HG03565 (cell line): ENCODE data around the gene NUF2.
"Not testable (repeated sequence)": the region's sequence is repeated elsewhere in the genome, so short reads cannot be mapped to it uniquely, and the experiment has no call there.

Experiments
- ATAC-seq: cut with Tn5 transposase; IDR thresholded peaks from one replicate; pipeline ENCODE4 v1.9.1; 2021; ENCODE audit warnings: mild to moderate bottlenecking, moderate library complexity; ENCODE audit not compliant: unreplicated experiment

Gene NUF2

GRCh38 chr1:163331116-163331515, 9.4 kb downstream of the NUF2 start:
- ATAC-seq, result no peak

- no peak for ATAC-seq
Observed at GRCh38 chr1:163335216-163335615, 13.5 kb downstream of the NUF2 start.

GRCh38 chr1:163337631-163338030, 15.9 kb downstream of the NUF2 start:
- ATAC-seq, result no peak

- no peak for ATAC-seq
Observed at GRCh38 chr1:163346326-163346870, 24.6 kb downstream of the NUF2 start.

DNA sequence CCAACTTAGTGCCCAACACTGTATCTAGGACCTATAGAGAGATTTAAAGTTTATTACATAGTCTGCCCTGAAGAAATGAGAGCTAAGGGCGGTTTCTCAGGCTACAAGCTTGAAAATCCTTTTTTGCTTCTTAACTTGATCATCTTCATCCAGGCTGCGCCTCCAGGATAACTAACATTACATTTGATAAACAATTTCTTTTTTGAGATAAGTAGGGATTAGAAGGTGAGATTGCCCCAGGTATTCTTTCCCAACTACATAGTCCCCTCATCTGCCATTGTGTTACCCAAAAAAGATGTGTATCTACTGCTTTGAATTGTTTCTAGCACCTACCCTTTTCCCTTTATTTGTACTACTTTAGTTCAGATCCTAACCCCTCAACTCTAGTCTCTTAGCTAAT, 25.4 kb downstream of the NUF2 start:
- ATAC-seq, result no peak

DNA sequence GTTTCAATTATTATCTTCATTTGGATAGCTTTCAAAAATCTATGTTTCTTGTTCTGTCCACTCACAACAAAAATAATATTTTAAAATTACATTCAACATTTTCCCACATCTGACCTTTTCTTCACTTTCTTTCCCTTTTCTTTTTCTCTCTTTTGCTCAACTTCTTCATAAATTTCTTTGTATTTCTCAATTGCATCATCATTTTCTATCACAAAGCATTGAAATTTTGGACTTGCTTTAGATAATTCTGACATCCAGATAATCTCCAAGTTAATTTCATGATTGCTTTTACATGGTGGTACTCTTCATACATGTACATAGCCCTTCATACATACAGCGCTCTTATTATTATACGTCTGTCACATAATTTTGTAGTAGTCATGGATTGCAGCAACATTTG, 30.2 kb downstream of the NUF2 start:
- ATAC-seq, result no peak

DNA sequence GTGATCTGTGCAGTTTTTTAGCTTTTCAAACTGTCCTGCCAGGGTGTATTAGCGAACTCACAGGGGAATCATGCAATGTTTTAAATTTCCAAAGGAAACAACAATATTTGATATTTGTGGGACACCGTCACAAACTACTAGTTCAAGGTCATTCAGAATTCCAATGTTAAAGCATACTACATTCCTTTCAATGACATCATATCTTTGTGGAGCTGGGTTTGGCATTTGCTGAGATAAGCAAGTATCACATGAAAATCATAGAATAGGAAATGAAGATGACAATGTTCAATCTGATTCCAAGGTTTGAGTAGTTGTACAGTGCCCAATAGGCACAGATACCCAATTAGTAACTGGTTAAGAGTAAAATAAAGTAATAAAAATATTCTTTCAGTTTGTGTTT, 35.6 kb downstream of the NUF2 start:
- ATAC-seq, result no peak

- not testable (repeated sequence) for ATAC-seq
Observed at GRCh38 chr1:163358172-163358571, 36.4 kb downstream of the NUF2 start.

DNA sequence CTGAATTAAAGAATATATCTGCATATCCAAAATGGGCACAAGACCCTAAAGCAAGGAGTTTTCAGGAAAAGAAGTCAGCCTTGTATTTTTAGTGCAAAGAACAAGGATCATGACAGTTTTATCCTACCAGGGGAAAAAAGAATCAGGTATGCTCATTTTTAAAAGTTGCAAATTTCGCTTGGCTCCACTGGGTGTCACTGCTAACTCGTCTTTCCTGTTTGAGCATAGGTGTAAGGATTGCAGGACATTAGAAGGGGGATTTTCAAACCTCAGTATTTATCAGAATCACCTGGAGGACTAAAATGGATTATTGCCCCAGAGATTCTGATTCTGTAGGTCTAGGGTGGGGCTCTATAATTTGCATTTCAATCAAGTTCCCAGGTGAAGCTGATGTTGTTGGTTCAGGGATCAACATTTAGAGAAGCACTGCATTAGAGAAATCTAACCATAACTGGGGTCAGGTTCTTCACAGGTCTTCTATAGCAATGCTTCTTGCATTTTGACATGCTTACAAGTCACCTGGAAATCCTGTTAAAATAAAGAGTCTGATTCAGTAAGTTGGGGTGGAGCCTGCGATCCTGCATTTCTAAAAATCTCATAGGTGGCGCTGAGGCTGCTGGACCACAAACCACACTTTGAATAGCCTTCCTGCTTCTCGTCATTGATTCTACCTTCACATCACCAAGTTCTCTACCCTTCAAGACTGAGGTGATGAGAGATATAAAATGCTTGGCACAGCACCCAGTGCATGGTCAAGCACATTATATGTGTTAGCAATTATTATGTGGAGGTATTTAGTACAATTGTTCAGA, 39.6 kb downstream of the NUF2 start:
- ATAC-seq, result peak; percentile 72

DNA sequence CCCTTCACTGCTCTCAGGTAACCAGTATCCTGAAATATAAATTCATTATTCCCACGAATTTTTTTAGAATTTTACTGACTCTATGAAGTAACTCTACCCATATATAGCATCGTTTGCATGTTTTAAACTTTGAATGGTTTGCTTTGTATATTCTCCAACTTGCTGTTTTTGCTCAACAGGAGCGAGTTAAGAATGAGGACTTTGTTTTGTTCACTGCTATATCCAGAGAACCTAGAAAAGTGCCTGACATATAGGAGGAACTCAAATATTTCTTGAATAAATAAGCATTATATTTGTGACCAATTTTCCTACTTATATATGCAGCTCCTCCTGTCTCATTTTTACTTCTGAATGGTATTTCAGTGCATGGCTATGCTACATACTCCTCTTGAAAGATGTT, 43.4 kb downstream of the NUF2 start:
- no peak for ATAC-seq

DNA sequence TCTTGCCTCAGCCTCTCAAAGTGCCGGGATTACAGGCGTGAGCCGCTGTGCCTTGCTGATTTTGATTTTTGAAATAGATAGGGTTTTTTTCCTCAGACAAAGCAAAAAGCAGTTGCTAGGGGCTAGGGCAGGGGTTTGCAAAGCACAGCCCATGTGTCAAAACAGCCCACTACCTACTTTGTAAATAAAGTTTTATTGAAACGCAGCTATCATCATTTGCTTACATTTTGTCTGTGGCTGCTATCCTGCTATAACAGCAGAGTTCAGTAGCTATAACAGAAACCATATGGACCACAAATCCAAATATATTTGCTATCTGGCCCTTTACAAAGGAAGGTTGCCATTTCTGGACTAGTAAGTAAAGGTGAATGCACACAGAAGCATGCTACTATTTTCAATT, 44.8 kb downstream of the NUF2 start:
- no peak for ATAC-seq

DNA sequence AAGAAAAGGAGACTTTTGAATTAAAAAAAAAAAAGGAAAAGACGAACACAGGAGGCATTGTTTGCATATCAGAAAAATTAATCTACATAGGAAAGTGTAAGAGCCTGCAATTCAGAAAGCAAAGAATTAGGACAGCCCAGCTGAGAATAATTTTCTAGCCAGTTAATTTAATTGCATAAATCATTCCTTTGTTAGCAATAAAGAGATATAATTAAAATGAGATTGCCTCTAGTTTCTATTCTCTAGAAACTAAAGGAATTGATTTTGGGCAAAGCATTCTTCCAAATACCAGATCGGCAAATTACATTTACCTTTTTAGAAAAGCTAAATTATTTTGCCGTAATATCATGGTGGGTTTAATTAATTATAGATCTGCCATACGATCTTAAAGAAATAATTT, 46.0 kb downstream of the NUF2 start:
- no peak for ATAC-seq

- no peak for ATAC-seq
Observed at GRCh38 chr1:163372576-163372975, 50.8 kb downstream of the NUF2 start.

DNA sequence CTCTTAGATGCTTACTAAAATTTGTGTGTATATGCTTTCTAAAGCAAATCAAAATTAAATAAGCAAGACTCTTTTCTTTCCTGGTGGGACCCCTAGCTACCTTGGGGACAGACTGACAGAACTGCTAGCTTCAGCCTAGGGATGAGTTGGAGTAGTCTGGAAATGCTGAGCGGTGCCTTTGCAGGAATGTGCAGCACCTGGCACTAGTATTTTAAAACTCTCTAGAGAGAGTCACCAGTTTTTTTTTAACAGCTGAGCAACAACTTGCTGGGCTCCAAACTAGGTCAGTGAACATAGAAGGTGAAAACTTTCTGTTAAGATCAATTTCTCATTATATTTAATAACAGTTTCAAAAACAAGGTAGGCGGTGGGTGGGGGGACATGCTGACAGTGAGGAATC, 56.8 kb downstream of the NUF2 start:
- no peak for ATAC-seq

- ATAC-seq, result no peak
Observed at GRCh38 chr1:163379801-163380200, 58.0 kb downstream of the NUF2 start.

GRCh38 chr1:163381487-163382184, 59.9 kb downstream of the NUF2 start:
- no peak for ATAC-seq

DNA sequence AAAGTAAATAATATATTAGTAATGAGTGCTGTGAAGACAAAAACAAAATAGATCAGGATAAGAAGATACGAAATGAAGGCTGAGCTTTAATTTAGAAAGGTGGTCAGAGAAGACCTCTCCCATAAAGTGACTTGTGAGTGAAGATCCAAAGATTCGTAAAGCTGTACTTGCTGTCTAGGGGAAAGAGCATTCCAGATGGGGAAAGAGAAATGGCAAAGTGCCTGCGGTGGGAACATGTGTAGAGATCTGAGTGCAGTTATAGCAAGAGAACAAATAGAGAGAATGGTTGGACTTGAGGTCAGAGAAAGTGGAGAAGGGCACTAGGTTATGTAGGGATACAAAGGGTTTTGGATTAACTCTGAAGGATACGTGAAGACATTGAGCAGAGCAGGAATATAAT, 60.6 kb downstream of the NUF2 start:
- no peak for ATAC-seq

GRCh38 chr1:163387146-163387545, 65.4 kb downstream of the NUF2 start:
- no peak for ATAC-seq

GRCh38 chr1:163388970-163389369, 67.2 kb downstream of the NUF2 start:
- ATAC-seq, result no peak

- no peak for ATAC-seq
Observed at GRCh38 chr1:163395790-163396189, 74.0 kb downstream of the NUF2 start.

DNA sequence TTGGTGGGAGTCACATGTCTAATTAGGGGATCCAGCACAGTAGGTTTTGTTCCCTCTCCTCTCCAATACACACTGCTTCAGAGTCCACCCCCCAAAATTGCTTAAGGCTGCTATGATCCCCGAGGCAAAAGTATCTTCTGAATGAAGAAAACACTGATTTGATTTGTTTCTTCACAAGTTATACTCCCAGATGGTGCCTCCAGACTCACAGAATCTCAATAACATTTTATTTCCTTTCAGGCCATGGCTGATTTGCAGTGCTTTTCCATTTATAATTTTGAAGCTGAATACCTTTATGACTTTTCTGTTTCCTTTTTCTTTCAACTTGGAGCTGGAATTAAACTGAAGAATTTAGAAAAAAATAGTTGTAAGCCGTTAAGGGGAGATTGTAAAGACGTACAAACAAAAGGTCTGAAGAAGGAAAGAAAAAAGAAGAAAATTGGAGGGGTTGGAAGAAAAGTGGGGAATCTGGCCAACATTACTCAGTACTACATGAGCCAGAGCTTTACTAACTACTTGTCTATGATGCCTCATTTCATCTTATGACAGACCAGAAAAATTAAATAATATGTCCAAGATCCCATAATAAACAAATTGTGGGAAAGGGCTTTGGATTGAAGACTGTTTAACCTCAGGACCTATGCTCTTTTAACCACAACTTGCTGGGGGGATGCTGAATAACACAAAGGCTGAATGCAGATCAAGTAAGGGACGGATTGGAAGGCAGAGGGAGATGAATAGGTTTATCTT, 75.9 kb downstream of the NUF2 start:
- no peak for ATAC-seq
